ENCODE measurements around the gene CLCN1.

DNA sequence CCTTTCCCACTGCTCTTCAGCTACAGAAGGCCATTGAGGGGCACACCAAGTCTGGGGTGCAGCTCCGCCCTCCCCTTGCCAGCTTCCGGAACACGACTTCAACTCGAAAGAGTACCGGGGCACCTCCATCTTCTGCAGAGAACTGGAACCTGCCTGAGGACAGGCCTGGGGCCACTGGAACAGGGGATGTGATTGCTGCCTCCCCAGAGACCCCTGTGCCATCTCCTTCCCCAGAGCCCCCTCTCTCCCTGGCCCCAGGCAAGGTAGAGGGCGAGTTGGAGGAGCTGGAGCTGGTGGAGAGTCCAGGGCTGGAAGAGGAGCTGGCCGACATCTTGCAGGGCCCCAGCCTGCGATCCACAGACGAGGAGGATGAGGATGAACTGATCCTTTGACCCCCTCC lies 35.7 kb downstream of the CLCN1 start:
- TF ChIP-seq, protein P1, sequence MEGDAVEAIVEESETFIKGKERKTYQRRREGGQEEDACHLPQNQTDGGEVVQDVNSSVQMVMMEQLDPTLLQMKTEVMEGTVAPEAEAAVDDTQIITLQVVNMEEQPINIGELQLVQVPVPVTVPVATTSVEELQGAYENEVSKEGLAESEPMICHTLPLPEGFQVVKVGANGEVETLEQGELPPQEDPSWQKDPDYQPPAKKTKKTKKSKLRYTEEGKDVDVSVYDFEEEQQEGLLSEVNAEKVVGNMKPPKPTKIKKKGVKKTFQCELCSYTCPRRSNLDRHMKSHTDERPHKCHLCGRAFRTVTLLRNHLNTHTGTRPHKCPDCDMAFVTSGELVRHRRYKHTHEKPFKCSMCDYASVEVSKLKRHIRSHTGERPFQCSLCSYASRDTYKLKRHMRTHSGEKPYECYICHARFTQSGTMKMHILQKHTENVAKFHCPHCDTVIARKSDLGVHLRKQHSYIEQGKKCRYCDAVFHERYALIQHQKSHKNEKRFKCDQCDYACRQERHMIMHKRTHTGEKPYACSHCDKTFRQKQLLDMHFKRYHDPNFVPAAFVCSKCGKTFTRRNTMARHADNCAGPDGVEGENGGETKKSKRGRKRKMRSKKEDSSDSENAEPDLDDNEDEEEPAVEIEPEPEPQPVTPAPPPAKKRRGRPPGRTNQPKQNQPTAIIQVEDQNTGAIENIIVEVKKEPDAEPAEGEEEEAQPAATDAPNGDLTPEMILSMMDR (conservative IDR thresholded peaks at IDR 0.05; ENCODE audit: low read depth, low read length) = no peak
- TF ChIP-seq EZH2 (IDR thresholded peaks at IDR 0.05; ENCODE audit: low read length, unreplicated experiment) = no peak
